Activated T-cell treated with anti-CD3 and anti-CD28 coated beads for 1 hour (primary cell): ENCODE data around the gene TRIP6.

Source experiments
- DNase-seq: peaks from one replicate; pipeline ENCODE4 v3.0.0-alpha.2; 2020; ENCODE audit warnings: low read depth

Gene TRIP6

GRCh38 chr7:100867040-100867775 is at the start of gene TRIP6:
Gene TRIP6, plus strand, starts transcription at chr7:100867387. Its CDS starts 111 bp downstream, at chr7:100867498.
- no peak for DNase-seq

GRCh38 chr7:100818366-100818765 is 48.8 kb upstream of the TRIP6 start:
- DNase-seq = no peak

DNA sequence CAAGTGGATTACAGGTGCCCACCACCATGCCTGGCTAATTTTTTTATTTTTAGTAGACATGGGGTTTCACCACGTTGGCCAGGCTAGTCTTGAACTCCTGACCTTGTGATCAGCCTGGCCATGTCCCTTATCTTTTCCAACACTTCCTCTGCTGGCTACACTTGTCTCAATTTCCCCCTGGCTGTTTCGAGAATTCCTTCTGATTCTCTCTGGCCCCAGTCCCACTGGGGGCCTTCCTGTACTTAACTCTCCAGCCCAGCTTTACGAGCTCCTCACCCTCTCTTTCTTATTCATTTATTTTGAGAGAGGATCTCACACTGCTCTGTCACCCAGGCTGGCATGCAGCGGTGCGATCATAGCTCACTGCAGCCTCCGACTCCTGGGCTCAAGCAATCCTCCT is 48.4 kb upstream of the TRIP6 start:
- DNase-seq = no peak

DNA sequence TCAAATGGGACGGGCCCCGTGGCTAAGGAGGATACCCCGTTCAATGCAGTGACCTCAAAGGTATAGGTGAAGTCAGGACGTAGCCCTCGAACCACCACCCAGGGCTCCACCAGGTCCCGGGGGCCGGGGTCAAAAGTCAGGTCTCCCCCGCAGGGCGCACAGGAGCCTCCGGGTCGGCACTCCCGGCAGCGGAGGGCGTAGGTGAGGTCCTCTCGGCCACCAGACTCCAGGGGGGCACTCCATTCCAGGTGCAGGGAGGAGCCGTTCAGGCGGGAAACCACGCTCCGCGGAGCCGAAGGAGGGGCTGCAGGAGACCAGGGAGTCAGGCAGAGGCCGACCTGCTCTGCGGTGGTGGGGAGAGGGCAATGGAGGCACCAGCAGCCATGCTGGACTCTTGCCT is 47.6 kb upstream of the TRIP6 start:
- no peak for DNase-seq

DNA sequence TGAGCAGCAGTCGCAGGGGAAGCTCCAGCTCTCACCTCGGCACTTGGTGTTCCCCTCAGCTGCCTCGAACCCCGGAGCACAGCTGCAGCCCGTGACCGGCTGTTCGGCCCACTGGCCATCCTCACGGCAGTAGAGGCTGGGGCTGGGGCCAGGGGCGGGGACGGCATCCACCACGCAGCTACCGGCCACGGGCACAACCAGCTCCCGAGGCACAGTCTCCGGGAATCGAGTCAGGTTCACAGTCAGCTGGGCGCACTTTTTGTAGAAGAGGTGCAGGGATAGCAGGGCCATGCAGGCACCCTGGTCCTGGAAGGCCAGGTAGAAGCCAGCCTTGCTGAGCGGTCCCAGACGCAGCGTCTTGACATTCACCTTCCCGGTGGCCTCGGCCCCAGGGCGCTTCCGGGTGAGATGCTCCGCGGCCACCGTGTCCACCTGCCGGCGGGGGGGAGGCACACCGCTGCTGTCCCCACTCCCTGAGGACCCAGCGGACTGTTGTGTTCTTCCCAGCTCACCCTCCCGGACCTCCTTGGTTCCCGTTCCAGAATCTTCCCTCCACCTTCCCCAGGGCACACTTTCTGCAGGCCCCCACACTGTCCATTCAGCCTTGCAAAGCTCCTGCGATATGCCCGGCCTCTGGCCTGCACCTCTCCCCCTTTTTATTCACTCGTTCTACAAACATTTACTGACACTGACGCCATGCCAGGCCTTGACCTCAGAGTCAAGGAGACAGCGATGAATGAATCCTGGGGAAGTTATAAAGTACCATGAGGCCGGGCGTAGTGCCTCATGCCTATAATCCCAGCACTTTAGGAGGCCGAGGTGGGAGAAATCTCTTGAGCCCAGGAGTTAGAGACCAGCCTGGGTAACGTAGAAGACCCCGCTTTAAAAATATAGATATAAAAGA is 44.7 kb upstream of the TRIP6 start:
- DNase-seq = no peak

DNA sequence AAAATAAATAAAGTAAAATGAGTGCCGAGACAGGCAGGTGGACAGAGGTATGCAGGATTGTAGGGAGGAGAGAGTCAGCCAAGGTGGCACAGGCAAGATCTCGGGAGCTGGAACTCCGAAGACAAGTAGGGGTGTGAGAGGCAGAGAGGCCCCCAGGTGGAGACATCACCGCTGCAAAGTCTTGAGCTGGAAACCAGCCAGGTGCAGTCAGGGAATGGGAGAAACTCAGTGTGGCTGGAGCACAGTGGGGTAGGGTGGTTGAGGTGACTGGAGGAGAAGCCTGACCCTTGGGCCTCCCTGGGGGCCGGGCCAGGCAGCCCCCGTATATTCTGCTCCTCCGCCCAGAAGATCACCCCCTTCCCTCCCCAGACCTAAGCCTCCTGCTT is 44.1 kb upstream of the TRIP6 start:
- no peak for DNase-seq

GRCh38 chr7:100823534-100823933 is 43.7 kb upstream of the TRIP6 start:
- DNase-seq = no peak

GRCh38 chr7:100824499-100825214 is 42.5 kb upstream of the TRIP6 start:
- no peak for DNase-seq

GRCh38 chr7:100825215-100825671 is 41.9 kb upstream of the TRIP6 start:
- no peak for DNase-seq

DNA sequence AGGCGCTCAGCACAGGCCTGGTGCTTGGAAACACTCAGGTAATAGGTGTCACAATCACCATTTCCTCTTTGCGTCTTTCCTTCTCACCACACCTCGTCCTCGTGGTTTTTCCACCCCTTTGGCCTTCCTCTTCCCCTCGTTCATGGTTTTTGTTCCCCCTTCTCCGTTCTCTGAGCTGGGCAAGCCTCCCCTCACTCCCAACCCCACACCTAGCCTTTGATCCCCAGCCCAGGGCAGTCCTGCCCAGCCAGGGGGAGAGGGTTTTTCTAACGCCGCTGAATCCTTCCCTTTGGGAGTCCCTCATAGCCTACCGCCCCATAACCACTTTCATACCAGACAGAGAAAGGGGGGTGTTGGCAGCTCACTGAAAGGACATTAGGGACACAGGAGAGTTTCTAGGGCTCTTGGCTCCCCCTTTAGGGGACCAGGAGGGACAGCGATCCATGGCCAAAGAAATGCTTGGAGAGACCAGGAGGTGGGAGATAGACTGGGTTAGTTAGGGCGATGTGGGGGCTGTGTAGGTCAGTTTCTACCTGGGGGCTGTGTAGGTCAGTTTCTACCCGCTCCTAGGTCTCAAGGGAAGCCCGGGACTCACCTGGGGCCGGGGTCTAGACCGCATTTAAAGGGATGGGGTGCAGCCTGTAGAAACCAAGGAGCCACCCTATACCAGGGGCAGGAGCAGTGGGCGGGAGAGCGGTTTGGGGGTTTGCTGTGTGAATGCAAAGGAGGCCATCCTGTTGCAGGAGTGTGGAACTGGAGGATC is 41.3 kb upstream of the TRIP6 start:
- DNase-seq = no peak

DNA sequence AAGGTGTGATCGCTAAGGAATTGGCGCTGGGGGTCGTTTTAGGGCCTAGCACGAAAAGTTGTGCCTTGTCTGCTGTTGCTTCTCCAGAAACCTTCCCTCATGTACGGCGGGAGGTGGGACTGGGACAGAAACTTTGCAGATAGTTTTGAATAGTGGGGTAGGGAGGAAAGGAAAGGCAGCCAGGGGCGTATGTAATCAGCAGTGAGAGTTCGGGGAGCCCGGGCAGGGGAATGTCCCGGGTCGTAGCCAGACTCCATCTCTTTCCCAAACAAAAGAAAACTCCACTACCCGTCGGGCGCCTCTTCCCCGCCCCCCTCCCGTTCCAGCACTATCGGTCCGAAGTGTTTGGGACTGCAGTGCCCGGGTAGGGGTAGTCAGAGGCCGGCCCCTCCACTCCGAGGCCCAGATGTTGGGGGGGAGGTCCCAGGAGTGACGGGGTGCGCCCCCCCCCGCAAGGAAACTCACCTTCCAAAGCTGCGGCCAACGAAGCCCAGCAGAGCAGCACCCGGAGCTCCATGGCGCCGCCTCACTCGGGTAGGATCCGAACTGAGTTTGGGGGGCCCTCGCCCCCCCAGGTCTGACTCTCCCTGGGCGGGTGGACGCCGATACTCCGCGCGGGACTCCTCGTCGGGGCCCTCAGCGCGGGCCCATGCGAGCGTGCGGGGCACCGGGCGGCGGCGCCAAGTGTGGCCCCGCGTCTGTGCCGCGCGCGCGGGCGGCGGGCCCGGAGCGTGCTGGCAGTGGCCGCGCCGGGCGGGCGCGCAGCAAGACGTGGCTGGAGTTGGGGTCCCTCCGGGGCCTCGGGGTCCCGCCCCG is 40.5 kb upstream of the TRIP6 start:
- DNase-seq = no peak

GRCh38 chr7:100827330-100828226 is 39.6 kb upstream of the TRIP6 start, which contains the start of gene EPHB4:
Gene EPHB4, minus strand, starts transcription at chr7:100827523. Its CDS starts 493 bp downstream, at chr7:100827030.
- DNase-seq = no peak

DNA sequence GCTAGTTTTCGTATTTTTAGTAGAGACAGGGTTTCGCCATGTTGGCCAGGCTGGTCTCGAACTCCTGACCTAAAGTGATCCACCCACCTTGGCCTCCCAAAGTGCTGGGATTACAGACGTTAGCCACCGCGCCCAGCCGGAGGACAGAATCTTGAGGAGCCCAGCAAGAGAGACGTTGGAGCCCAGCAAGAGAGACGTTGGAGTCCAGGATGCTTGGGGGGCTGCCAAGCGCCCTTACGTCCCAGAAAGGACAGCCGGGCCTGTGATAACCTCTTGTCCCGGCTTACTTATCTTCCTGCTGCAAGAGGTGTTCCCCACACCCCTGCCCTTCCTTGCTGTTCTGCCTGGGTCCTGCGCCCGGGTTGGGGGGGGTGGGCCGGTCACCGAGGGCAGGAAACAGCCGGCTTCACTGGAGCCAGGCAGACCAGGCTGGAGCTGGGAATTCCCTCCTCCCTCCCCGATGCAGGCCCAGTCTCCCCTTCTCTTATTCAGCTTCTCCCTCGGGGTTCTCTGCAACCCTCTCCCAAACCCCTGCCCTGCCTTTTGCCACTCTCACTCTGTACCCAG is 38.0 kb upstream of the TRIP6 start:
- DNase-seq = no peak

- no peak for DNase-seq
Observed at GRCh38 chr7:100830396-100830795, 36.8 kb upstream of the TRIP6 start.

DNA sequence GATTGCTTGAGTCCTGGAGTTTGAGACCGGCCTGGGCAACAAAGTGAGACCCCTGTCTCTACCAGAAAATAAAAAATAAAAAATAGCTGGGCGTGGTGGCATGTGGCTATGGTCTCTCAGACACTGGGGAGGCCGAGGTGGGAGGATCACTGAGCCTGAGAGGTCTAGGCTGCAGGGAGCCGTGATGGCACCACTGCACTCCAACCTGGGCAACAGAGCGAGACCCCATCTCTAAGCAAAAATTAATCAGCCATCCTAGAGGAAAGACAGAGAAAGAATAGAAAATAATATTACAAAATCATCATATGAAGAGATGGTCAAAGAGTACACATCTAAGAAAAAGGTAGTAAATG is 34.9 kb upstream of the TRIP6 start:
- no peak for DNase-seq

GRCh38 chr7:100835903-100836811 is 31.0 kb upstream of the TRIP6 start:
- DNase-seq = no peak

- no peak for DNase-seq
Observed at GRCh38 chr7:100836812-100837098, 30.4 kb upstream of the TRIP6 start.

- peak; percentile 64 for DNase-seq
Observed at GRCh38 chr7:100837099-100837836, 29.9 kb upstream of the TRIP6 start.
